ENCODE measurements around the gene RBM17.
"Not testable (repeated sequence)": the region's sequence is repeated elsewhere in the genome, so short reads cannot be mapped to it uniquely, and the experiment has no call there.

Gene RBM17

DNA sequence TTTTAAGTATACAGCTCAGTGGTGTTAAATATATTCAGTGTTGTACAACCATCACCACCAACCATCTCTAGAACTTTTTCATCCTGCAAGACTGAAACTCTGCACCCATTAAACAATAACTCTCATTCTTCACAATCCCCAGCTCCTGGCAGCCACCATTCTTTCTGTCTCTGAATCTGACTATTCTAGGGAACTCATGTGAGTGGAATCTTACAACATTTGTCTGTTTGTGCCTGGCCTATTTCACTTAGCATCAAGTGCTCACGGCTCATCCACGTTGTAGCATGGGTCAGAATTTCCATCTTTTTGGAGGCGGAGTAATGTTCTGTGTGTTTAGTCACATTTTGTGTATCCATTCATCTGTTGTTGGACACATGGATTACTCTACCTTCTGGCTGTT lies 73.1 kb downstream of the RBM17 start:
- DNase-seq (ENCODE audit: low read depth, low spot score): no peak

DNA sequence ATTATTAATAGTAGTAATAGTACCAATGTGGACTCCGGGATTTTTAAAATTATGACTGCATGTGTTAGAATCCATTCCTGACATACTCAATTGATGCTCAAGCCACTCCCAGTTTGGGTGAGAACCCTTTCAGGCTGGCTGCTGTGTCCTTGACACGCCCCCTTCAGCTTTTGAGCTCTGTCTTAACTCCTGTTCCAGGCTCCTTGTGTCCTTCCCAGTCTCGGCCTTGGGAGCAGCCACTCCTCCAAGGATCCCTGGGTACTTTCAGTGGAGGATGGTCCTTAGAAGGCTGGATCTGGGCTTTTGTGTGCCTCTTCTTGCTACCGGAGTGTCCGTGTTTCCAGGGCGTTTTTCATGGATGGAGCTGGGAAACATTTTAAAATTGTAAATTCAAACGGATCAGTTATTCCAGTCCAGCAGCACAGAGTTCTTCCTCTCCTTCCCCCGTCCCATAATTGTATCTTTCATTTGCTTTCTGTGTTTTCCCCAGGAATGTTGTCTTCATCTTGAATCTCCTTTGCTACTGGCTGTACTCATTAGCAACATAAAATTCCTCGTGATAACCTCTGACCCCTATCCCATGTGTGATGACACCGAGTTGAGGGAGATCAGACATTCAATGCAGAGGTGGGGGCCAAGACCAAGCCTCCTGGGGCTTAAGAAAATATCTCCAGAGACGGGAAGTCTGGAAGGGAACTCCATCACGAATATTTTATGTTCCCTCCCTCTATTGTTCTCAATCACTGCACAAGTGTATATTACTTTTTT lies 73.9 kb downstream of the RBM17 start:
- no peak for DNase-seq (ENCODE audit: low read depth, low spot score)

DNA sequence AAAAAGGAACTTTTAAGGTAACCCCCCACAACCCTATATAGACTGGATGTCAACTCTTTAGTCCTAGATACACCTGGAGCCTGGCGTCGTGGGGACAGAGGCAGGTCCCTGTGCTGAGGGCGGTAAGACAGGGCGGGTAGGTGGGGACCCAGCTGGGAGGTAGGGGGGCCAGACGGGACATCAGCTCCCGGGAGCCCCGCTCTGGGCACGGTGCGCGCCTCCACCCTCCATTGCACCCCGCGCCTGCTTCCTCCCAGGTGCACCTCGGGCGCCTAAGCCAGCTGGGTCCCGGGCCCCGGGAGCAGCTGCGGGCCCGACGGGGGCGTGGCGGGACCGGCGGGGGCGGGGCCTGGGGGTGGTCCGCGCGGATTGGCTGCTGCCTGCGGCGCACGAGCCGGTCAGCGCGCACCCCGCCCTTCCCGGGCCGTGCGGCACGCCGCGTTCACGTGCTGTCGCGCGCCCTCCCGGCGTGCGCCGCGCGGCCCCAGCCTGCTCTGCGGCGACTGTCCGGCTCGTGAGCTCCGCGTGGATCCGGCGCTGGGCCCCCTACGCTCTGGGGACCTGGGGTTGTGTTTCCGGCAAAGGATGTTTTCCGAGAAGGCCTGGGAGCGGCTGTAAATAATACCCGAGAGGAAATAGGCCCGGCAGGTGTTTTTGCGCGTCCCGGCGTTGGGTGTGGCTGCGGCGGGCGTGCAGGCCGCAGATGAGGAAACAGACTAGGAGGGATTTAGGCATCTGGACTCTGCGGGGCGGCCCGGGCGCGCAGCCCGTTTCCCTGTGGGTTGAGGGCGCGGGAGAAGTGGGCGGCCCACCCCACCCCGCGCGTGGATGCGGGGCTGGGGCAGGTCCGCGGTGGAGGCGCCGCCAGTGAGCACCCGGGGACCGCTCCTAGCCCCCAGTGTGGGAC lies 74.8 kb downstream of the RBM17 start:
- DNase-seq (ENCODE audit: low read depth, low spot score): no peak

DNA sequence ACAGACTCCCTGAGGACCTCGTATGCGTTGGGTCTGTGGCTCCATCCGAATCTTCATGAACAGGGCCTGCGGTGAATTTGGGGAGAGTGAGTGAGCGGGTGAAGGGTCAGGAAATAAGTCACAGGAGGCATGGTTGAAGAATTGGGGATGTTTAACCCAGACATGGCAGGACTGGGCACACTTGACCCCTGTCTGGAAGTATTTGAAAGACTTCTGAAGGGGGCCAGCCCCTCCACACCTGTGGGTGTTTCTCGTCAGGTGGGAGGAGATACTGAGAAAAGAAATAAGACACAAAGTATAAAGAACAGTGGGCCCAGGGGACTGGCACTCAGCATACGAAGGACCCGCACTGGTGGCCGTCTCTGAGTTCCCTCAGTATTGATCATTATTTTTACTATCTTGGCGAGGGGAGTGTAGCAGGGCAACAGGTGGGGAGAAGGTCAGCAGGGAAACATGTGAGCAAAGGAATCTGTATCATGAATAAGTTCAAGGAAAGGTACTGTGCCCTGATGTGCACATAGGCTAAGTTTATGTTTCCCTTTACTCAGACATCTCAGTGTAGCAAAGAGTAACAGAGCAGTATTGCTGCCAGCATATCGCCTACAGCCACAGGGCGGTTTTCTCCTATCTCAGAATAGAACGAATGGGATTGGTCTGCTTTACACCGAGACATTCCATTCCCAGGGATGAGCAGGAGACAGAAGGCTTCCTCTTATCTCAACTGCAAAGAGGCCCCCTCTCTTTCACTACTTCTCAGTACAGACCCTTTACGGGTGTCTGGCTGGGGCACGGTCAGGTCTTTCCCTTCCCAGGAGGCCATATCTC lies 75.6 kb downstream of the RBM17 start:
- no peak for DNase-seq (ENCODE audit: low read depth, low spot score)

DNA sequence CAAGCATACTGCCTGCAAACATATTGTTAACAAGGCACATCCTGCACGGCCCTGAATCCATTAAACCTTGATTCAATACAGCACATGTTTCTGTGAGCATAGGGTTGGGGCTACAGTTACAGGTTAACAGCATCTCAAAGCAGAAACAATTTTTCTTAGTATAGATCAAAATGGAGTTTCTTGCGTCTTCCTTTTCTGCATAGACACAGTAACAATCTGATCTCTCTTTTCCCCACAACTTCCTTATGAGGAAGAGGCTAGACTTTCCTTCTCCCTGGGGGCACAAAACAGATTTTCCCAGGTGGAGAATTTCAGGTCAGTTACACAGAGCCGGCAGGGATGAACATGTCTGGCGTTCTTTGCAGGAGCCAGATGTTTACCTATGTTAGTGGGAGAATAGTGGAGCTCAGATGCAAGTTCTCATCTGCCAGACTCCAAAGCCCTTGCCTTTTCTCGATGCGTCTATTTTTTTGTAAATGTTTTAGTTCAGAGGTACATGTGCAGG lies 76.4 kb downstream of the RBM17 start:
- DNase-seq (ENCODE audit: low read depth, low spot score): no peak

DNA sequence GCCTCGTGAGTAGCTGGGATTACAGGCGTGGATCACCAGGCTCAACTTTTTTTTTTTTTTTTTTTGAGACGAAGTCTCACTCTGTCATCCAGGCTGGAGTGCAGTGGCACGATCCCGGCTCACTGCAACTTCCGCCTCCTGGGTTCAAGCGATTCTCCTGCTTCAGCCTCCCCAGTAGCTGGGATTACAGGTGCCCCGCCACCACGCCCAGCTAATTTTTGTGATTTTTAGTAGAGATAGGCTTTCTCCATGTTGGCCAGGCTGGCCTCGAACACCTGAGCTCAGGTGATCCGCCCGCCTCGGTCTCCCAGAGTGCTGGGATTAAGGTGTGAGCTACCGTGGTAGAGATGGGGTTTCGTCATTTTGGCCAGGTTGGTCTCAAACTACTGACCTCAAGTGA lies 77.1 kb downstream of the RBM17 start:
- not testable (repeated sequence) for DNase-seq (ENCODE audit: low read depth, low spot score)
